Adrenal gland (tissue), 5 donors: ENCODE measurements around the gene GABARAPL1.

Experiments
- CTCF ChIP-seq, 6 experiments: fragments of 450-650 bp in 4 of 6; fragments of 200-600 bp in 2 of 6; sonication (generic) in 1 of 6; IDR thresholded peaks; 1 replicate in 5 of 6; 2 replicates in 1 of 6; pipeline versions ENCODE4 v1.5.1 to v1.8.0; 2016 to 2021; ENCODE audit warnings: antibody characterized with exemption in 6 of 6, mild to moderate bottlenecking in 2 of 6, moderate library complexity in 1 of 6
- POLR2A ChIP-seq, 2 donors: fragments of 450-650 bp; IDR thresholded peaks; one replicate each; pipeline ENCODE4 v1.6.1; 2017; ENCODE audit warnings: antibody characterized with exemption in 2 of 2, mild to moderate bottlenecking in 2 of 2, moderate library complexity in 1 of 2
- donor health status: DM: no; HTN: no; CAD: no.

DNA sequence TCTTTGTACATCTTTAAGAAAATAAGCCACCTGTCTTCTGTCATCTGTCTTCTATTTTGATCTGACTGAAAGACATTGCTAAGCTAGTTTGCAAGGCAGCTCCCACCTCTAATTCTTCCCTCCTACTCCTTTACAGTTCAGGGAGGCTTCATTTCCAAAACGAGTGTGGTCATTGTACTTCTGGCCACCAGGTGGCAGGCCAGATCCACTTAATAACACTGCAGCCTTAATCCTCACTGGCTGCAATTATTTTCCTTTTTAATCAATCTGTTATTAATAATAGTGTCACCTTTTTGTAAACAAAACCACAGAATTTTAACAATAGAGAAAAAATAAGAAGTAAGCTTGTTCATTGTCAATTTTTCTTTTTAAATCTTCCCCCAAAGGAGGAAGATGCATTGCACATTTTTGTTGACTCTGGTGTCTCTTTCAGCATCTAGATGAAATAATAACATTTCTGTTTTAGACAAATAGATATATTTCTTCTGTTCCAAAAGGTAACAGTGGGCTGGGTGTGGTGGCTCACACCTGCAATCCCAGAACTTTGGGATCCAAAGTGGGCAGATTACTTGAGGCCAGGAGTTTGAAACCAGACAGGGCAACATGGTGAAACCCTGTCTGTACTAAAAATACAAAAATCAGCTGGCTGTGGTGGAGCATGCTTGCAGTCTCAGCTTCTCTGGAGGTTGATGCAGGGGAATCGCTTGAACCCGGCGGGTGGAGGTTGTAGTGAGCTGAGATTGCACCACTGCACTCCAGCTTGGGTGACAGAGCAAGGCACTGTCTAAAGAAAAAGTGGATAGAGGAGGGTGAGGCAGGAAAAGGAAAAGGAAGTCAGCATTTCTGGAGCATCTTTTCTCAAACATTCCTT lies 23.3 kb downstream of the GABARAPL1 start:
- TF ChIP-seq CTCF (IDR thresholded peaks at IDR 0.05) = peak; percentile 77 to 88 (median 83)
- TF ChIP-seq POLR2A (IDR thresholded peaks at IDR 0.05) = no peak
